Suprapubic skin (tissue), 4 donors: ENCODE measurements around the gene HCK.

ENCODE experiments used
- CTCF ChIP-seq, 2 donors: fragments of 200-600 bp in 1 of 2; fragments of 450-650 bp in 1 of 2; sonication (generic) in 1 of 2; IDR thresholded peaks; one replicate each; pipeline ENCODE4 v1.5.1; 2016 to 2019; ENCODE audit warnings: antibody characterized with exemption in 2 of 2, mild to moderate bottlenecking in 1 of 2, moderate library complexity in 1 of 2
- EP300 ChIP-seq: sonication (generic); formaldehyde crosslinking; IDR thresholded peaks from one replicate; pipeline ENCODE4 v1.6.1; 2017; ENCODE audit warnings: antibody characterized with exemption
- POLR2A ChIP-seq, 2 donors: fragments of 450-650 bp; IDR thresholded peaks; one replicate each; pipeline ENCODE4 v1.6.1; 2017; ENCODE audit warnings: antibody characterized with exemption in 2 of 2, mild to moderate bottlenecking in 2 of 2, moderate library complexity in 2 of 2
- POLR2AphosphoS5 ChIP-seq, 3 donors: sonication (generic); formaldehyde crosslinking; IDR thresholded peaks; one replicate each; pipeline ENCODE4 v1.6.1; 2017; ENCODE audit warnings: antibody characterized with exemption in 3 of 3

GRCh38 chr20:32009564-32009963 is 42.5 kb upstream of the HCK start:
- TF ChIP-seq EP300 (no peak), CTCF (IDR thresholded peaks at IDR 0.05) (no peak), POLR2AphosphoS5 (IDR thresholded peaks at IDR 0.05) (no peak), POLR2A (IDR thresholded peaks at IDR 0.05) (no peak)
